OCI-LY3 (cell line): ENCODE data around the gene WSCD2.

Experiments used
- H2AFZ ChIP-seq: fragments of 200-600, 300-600 bp; shearing (Covaris generic); 2 replicates; pipeline ENCODE4 v1.6.0; 2014; ENCODE audit warnings: antibody characterized with exemption, low read depth, low read length
- H3K27ac ChIP-seq: fragments of 200-600, 300-600 bp; sonication (generic); 2 replicates; pipeline ENCODE4 v1.5.1; 2014; ENCODE audit warnings: mild to moderate bottlenecking, low read length, moderate library complexity, mixed read lengths
- H3K27me3 ChIP-seq: fragments of 200-600, 300-600 bp; sonication (generic); 2 replicates; pipeline ENCODE4 v1.6.1; 2014; ENCODE audit warnings: low read depth, low read length, mixed read lengths
- H3K36me3 ChIP-seq: fragments of 200-600, 300-600 bp; sonication (generic); replicated peaks from 2 replicates; pipeline ENCODE3; 2014; ENCODE audit warnings: low read depth, low read length, mixed read lengths
- H3K4me1 ChIP-seq: fragments of 300-600, 200-600 bp; sonication (generic); 2 replicates; pipeline ENCODE4 v1.6.1; 2014; ENCODE audit warnings: low read length, mixed read lengths
- H3K4me2 ChIP-seq: fragments of 200-600, 300-600 bp; sonication (generic); 2 replicates; pipeline ENCODE4 v1.6.1; 2014; ENCODE audit warnings: low read length, mixed read lengths
- H3K4me3 ChIP-seq: fragments of 300-600, 200-600 bp; sonication (generic); 2 replicates; pipeline ENCODE4 v1.5.1; 2014; ENCODE audit warnings: antibody characterized with exemption, mild to moderate bottlenecking, low read length, moderate library complexity
- H3K79me2 ChIP-seq: fragments of 300-600, 200-600 bp; shearing (Covaris generic); 2 replicates; pipeline ENCODE4 v1.6.1; 2014; ENCODE audit warnings: mild to moderate bottlenecking, low read length, mixed read lengths
- H3K9ac ChIP-seq: fragments of 300-600, 200-600 bp; shearing (Covaris generic); 2 replicates; pipeline ENCODE4 v1.6.0; 2014; ENCODE audit warnings: mild to moderate bottlenecking, low read length, moderate library complexity
- H3K9me3 ChIP-seq: fragments of 200-600, 300-600 bp; shearing (Covaris generic); 2 replicates; pipeline ENCODE4 v1.6.1; 2014; ENCODE audit warnings: low read length, mixed read lengths; ENCODE audit not compliant: insufficient read depth
- H4K20me1 ChIP-seq: fragments of 200-600, 300-600 bp; sonication (generic); 2 replicates; pipeline ENCODE4 v1.6.1; 2016; ENCODE audit warnings: low read length, mixed read lengths; ENCODE audit not compliant: insufficient read depth
- EZH2phosphoT487 ChIP-seq: fragments of 200-600 bp; shearing (Covaris generic); IDR thresholded peaks from 2 replicates; pipeline ENCODE4 v1.6.1; 2018; ENCODE audit warnings: antibody characterized with exemption, mixed run types, low read depth
- TF ChIP-seq, protein P1 (sequence below): fragments of 200-600, 300-600 bp; sonication (generic); IDR thresholded peaks from 2 replicates; pipeline ENCODE4 v1.5.1; 2014; ENCODE audit warnings: antibody characterized with exemption, low read length, low read depth

Gene WSCD2

GRCh38 chr12:108112832-108113556 is 16.1 kb upstream of the WSCD2 start:
- Histone ChIP-seq H3K27ac (no peak overlapping the region), H3K27me3 (no peaks in the 10 kb centered on the region), H3K9me3 (no peaks in the 10 kb centered on the region), H3K4me1 (peaks cover 36% of the 10 kb centered on the region), H2AFZ (no peak overlapping the region), H3K4me2 (no peak overlapping the region), H3K4me3 (no peak overlapping the region), H3K79me2 (no peaks in the 10 kb centered on the region), H3K9ac (no peak overlapping the region), H4K20me1 (no peaks in the 10 kb centered on the region), H3K36me3 (no peaks in the 10 kb centered on the region)
- TF ChIP-seq, protein P1, sequence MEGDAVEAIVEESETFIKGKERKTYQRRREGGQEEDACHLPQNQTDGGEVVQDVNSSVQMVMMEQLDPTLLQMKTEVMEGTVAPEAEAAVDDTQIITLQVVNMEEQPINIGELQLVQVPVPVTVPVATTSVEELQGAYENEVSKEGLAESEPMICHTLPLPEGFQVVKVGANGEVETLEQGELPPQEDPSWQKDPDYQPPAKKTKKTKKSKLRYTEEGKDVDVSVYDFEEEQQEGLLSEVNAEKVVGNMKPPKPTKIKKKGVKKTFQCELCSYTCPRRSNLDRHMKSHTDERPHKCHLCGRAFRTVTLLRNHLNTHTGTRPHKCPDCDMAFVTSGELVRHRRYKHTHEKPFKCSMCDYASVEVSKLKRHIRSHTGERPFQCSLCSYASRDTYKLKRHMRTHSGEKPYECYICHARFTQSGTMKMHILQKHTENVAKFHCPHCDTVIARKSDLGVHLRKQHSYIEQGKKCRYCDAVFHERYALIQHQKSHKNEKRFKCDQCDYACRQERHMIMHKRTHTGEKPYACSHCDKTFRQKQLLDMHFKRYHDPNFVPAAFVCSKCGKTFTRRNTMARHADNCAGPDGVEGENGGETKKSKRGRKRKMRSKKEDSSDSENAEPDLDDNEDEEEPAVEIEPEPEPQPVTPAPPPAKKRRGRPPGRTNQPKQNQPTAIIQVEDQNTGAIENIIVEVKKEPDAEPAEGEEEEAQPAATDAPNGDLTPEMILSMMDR = no peak
- no peak for TF ChIP-seq EZH2phosphoT487

- H3K27ac ChIP-seq = peak overlapping the region; percentile 18; the same call in 1 of the 2 replicates
- H3K36me3 ChIP-seq = no peaks in the 10 kb centered on the region
- H3K4me1 ChIP-seq = peaks cover 60% of the 10 kb centered on the region
- no peak for TF ChIP-seq EZH2phosphoT487
- TF ChIP-seq, protein P1 = no peak
- H3K79me2 ChIP-seq = no peaks in the 10 kb centered on the region
- no peaks in the 10 kb centered on the region for H3K9me3 ChIP-seq
- H2AFZ ChIP-seq = no peak overlapping the region
- peak overlapping the region; percentile 4; the same call in 1 of the 2 replicates for H3K9ac ChIP-seq
- H3K4me2 ChIP-seq = peak overlapping the region; percentile 56
- peak overlapping the region; percentile 17; the same call in 1 of the 2 replicates for H3K4me3 ChIP-seq
- no peaks in the 10 kb centered on the region for H4K20me1 ChIP-seq
- H3K27me3 ChIP-seq = no peaks in the 10 kb centered on the region
These were observed 13.7 kb upstream of the WSCD2 start for GRCh38 chr12:108115123-108116121.

GRCh38 chr12:108116254-108116653 is 12.8 kb upstream of the WSCD2 start:
- Histone ChIP-seq H3K4me1 (peaks cover 63% of the 10 kb centered on the region), H3K36me3 (no peaks in the 10 kb centered on the region), H3K9me3 (no peaks in the 10 kb centered on the region), H4K20me1 (no peaks in the 10 kb centered on the region), H3K9ac (peak overlapping the region; percentile 4; the same call in 1 of the 2 replicates), H3K4me3 (0 out of 2 replicates have a peak overlapping the region, but pooled peaks have one; percentile 17), H2AFZ (no peak overlapping the region), H3K27me3 (no peaks in the 10 kb centered on the region), H3K27ac (no peak overlapping the region), H3K4me2 (peak overlapping the region; percentile 56), H3K79me2 (no peaks in the 10 kb centered on the region)
- TF ChIP-seq EZH2phosphoT487 = no peak
- TF ChIP-seq, protein P1 = no peak

DNA sequence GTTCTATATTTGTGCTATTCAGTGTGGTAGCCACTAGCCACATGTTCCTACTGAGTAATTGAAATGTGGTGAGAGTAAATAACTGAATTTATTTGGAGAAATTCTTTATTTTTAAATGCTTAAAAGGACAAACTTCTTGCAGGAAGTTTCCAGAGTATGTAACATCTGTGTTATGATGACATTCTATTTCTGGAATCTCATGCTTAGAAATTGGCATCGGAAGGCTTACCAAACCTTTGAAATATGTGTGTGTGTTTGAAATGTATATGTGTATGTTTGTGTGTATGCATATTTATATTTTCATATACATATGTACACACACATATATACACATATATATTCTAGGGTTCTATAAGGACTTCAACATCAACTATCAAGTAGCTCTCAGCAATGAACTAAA is 12.4 kb upstream of the WSCD2 start:
- TF ChIP-seq, protein P1 = no peak
- no peak for TF ChIP-seq EZH2phosphoT487
- Histone ChIP-seq H3K9ac (no peak overlapping the region), H3K4me1 (peaks cover 63% of the 10 kb centered on the region), H3K4me3 (no peak overlapping the region), H3K4me2 (peak overlapping the region; percentile 56; the same call in 1 of the 2 replicates), H4K20me1 (no peaks in the 10 kb centered on the region), H3K27ac (no peak overlapping the region), H3K9me3 (no peaks in the 10 kb centered on the region), H2AFZ (no peak overlapping the region), H3K36me3 (no peaks in the 10 kb centered on the region), H3K27me3 (no peaks in the 10 kb centered on the region), H3K79me2 (no peaks in the 10 kb centered on the region)
